GM19438 (cell line): ENCODE results near the gene SERPING1.

Source experiments
- ATAC-seq: cut with Tn5 transposase; IDR thresholded peaks from one replicate; pipeline ENCODE4 v1.9.1; 2021; ENCODE audit warnings: low read depth; ENCODE audit not compliant: unreplicated experiment

The SERPING1 gene

DNA sequence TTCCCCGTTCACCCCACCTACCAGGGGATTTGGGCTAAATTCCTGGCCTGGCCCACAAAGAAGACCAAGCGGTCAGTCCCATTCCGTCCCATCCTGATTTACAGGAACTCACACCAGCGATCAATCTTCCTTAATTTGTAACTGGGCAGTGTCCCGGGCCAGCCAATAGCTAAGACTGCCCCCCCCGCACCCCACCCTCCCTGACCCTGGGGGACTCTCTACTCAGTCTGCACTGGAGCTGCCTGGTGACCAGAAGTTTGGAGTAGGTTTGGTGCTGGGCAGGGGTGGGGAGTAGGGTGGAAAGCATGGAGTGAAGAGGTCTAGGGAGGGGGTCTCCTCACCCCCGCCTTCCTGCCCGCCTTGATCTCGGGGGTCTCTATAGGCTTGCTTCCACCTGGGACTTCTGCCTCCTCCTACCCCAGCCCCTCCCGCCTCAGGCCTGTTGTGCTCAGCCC lies at the start of gene SERPING1:
Gene SERPING1, plus strand, starts transcription at position 225 of the 455 bp plus-strand sequence. CDS start 586 bp downstream, outside the sequence.
- no peak for ATAC-seq

DNA sequence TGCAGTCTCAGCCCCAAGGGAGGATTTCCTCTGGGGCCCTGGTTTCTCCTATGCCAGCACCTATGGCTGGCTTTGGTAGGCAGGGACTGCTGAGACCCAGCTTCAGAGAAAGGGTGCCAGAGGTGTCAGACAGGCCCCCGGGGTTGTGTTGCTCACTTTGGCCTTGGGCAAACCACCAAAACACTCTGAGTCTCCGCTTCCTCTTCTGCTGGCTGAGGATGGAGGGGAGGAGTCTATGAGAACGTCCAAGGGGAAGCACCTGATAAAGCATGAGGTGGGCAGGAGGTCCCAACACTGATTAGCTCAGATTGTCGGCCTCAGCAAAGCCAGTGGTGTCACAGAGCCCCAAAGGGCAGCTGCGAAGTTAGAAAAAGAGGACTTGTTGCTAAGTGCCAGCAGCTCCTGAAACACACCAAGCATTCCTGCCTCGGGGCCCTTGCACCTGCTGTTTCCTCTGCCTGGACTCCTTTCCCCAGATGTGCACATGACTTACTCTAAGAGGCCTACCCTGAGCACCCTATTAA lies 49.6 kb upstream of the SERPING1 start:
- peak; percentile 93 for ATAC-seq

DNA sequence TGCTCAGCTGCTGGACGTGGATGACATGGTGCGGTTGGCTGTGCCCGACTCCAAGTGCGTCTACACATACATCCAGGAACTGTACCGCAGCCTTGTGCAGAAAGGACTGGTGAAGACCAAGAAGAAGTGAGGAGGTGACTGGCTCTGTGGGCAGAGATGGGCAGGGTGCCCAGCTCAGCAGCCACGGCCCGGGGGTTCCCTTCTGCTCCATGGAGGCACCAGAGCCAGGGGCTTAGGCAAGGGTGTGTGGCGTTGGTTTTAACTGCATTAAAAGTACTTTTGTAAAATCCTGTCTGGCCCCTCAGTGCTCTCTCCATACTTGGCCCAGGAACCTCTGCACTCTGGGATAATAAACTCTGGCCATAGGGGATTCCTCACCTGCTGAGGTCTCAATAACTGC lies 47.5 kb upstream of the SERPING1 start:
- no peak for ATAC-seq

DNA sequence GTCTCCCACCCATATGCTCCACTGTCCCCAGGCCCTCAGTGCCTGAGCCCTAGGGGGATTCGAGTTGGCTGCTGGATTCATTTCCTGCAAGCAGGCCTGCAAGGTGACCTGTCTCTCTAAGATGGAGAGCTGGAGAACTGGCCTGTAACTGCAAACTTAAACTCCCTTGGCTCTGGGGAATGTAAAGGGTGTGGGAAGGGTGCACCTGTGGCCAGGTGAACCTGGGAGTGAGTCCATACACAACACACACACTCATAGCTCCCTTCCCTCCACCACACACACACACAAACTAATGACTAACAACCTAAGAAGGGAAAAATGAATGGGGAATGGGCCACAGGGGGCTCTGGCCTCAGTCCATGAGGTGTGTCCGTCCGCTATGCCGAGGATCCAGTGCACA lies 45.5 kb upstream of the SERPING1 start:
- no peak for ATAC-seq

DNA sequence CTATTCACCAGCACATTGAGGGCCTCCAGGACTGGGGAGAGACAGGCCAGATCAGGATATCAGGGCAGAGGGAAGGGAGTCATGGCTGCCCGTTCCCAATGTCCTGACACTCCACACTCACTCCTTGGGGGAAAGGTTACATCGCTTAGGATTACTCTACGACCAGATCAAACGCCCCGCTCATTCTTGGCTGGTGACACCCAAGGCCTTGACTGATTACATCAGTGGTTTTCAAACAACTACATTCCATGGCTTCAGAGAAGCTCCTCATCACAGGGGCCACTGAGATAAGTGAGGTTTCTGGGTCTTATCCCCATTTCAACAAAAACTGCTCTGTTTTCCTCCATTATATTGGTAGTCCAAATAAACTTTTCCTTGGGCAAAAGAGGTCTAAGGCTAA lies 45.0 kb upstream of the SERPING1 start:
- ATAC-seq, result no peak

DNA sequence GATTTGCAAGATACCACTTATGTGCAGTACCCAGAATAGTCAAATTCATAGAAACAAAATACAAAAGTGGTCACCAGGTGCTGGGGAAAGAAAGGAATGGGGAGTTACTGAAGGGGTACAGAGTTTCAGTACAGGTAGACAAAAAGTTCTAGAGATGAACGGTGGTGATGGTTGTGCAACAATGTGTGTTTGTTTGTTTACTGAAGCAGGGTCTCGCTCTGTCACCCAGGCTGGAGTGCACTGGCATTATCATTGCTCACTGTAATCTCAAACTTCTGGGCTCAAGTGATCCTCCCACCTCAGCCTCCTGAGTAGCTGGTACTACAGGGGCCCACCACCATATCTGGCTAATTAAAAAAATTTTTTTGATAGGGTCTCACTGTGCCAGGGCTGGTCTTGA lies 42.1 kb upstream of the SERPING1 start:
- no peak for ATAC-seq

DNA sequence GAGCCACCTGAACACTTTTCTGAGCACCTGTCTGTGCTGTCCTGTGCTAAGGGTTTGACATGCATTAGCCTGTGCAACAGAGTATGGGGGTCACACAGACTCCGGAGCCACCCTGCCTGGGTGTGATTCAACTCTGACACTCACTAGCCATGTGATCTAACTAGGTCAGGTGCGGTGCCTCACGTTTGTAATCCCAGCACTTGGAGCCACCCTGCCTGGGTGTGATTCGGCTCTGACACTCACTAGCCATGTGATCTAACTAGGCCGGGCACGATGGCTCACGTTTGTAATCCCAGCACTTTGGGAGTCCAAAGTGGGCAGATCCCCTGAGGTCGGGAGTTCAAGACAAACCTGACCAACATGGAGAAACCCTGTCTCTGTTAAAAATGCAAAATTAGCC lies 41.4 kb upstream of the SERPING1 start:
- no peak for ATAC-seq

DNA sequence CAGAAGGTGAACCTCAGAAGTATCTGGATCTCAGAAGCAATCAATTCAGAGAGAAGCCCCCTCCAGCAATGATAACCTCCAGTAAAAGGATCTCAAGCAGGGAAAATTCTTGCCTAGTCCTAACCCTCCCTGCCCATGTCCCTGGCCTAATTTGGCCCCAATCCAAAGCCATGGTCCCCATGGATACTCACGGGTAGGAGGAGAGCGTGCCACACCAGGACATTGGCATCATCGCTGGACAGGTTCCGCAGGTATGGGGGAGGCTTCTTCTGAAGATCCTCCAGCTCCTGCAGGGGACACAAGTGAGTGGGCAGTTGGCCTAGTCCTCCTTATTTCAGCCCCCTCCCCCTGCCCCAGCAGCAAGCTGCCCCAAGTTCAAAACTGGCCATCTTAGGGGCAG lies 37.3 kb upstream of the SERPING1 start:
- ATAC-seq, result no peak

DNA sequence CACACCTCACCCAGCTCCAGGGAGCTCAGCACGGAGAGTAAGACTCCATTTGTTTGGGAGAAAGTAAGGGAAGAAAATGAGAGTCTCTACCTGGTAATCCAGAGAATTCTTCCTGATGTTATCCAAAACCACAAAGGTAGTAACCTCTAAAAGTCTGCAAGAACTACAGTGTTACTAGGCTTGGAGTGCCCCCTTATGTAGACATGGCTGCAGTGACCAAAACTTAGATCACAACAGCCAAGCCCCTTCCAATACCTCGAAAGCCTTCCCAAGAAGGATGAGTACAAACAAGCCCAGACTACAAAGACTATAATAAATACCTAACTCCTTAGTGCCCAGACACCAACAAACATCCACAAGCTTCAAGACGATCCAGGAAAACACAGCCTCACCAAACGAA lies 34.9 kb upstream of the SERPING1 start:
- no peak for ATAC-seq

DNA sequence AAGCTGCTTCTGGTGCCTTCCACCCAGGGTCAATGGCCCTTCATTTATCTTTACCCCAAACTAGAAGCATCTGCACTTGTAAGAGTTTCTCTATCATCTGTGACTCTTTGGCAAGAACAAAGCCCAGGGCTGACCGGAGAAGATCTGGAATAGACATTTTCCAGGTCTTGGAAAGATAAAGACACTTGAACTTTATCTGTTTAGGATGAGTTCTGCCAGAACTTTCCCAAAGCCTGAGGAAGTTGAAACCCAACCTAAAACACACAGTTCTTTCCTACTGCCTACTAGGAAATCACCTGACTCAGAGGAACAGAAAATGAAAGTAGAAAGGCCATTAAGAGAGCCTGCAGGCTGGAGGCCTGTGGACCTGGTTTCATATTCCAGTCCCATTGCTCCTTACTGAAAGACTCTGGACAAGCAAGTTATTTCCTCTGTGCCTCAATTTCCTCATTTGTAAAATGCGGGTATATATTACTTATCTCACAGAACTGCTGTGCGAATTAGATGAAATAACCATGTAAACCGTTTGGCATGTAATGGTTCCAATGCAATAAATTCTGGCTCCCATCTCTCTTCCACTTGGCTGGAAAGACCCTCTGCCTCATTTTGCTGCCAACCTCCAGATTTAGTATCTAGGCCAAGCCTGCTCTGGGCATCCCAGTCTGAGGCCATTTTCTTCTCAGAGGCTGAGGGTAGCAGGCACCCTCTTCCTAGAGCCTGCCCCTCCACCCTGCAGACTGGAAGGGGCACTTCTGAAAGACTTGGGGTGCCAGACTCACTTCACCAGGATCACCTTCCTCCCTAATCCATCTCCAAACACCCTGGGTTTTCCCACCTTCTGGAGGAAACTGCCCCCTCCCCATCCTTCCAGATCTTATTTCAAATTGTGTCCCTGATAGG lies 31.2 kb upstream of the SERPING1 start:
- ATAC-seq, result peak; percentile 53

DNA sequence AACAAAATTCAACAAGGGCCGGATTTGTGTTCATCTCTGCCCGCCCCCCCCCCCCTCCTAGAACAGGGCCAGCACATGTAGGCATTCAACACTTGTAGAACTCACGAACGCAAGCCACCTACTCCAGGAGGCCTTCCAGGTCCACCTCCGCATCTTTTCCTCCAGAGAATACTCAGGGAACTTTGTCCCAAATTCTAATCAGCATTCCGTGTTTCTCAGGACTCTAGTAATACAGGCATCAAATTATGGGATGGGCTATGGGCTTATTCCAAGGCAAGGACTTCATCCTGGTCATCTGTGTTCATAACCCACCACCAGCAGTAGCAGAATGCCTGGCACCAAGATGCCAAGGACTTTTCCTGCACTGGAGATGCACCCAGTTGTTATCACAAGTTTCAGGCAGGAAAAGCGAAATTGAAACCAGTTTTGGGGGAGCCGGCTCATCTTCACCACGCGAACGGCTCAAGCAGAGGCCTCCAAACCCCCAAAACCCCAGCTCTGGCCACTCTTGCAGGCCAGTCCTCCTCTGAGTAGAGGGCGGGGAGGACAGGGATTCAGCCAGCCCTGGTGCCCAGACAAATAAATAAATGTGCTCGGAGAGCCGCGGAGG lies 30.5 kb upstream of the SERPING1 start:
- peak; percentile 2 for ATAC-seq

DNA sequence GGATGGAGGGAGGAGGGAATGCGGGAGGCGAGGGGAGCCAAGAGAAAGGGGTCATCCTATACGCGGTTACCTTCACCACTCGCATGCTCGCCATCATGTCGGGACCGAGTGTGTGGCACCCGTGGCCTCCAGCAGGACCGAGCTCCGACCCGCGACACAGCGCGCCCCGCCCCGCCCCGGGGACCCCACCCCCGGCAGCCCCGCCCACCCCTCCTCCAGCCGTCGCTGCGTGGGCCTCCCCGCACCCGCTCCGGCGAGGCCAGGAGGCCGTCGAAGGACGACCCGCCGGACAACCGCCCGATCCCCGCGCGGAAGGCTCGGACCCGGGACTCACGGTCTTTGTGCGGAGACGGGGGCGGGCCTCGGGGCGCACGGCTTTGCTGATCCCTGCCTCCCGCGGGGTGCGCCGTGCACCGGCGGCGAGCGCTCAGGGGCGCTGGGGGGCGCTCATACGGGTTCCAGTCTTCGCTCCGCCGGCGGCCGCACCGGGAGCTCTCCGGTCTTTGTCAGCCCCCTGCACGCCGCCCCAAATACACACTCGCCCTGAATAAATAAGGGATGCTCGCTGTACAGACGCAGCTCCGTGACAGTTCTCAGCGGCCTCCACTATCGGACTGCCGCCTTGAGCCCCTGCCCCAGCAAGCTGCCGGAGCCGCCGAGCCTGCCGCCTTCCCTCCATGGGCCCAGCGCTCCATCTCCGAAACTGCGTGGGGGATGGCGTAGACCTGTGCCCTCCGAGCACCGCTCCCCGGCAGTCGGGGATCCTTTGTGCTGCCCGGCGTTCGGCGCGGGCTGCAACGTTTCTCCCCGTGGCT lies 29.8 kb upstream of the SERPING1 start, which contains the start of gene UBE2L6:
Gene UBE2L6, minus strand, starts transcription at position 158 of the 815 bp plus-strand sequence. Its CDS starts 61 bp downstream, at position 97.
- ATAC-seq, result peak; percentile 52

DNA sequence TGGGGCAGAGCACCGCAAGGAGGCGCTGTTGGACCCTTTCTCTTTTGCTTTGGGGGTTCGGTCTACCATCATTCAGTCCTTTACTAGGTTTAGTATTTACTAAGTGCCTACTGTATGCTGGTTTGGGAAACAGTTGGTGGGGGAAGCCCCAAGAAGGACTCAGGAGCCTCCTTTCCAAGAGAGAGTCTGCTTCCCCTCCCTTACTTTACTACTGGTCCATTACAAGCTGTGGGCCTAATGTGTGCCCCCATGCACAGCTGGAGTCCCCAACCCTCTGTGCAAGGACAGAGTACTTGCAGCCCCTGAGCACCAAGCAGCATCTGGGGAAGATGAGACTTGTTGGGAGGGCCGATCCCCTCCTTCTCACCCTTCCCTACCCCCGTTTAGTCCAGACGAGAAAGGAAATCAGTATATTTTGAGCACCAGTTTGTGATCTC lies 29.1 kb upstream of the SERPING1 start:
- peak; percentile 78 for ATAC-seq

DNA sequence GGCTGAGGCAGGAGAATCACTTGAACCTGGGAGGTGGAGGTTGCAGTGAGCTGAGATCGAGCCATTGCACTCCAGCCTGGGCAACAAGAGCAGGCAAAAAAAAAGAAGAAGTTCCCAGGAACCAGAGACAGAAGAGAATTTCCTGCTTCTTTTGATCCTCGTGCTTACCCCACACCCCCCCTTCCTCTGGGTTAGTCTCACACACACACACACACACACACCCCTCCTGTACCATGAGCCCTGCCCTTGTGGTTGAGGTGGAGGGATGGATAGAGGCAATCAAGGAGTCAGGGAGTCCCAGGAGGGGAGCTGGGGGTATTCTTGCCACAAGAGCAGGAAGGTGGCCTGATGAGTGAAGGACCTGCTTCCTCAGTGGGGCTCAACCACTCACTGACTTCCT lies 25.9 kb upstream of the SERPING1 start:
- ATAC-seq, result no peak

DNA sequence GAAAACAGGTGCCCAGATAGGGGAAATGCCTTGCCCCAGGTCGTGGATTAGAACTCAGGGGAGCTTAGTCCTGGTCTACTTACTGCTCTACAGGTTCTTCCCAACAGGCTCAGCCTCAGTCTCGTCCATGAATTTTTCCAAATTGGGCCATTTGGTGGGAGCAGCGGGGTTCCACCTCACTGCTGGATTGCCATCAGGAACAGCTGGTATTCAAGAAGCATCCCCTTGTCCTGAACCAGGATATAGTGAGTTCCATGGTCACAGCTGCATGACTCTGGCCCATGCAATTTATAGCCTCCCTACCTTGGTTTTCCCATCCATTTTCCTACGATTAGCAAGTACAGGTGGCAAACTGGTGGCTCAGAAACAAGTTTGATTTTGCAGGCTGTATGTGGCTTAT lies 23.4 kb upstream of the SERPING1 start:
- ATAC-seq, result no peak

DNA sequence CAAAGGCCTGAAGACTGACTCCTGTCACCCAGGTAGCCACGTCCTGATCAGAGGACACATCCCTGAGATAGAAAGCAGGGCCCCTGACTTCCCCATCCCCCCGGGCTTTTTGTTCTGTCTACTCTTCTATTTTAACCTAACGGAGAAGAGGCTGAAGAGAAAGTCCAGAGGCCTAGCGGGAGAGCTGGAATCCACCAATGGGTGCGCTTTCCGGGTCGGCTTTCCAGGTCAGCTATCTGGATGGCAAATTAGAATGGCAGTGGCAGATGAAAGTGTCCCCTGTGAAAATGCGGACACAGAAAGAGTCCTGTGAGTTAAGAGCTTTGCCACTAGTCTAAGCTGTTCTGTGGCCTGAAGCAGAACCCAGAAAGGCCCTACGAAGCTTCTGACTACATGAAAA lies 13.1 kb upstream of the SERPING1 start:
- no peak for ATAC-seq

DNA sequence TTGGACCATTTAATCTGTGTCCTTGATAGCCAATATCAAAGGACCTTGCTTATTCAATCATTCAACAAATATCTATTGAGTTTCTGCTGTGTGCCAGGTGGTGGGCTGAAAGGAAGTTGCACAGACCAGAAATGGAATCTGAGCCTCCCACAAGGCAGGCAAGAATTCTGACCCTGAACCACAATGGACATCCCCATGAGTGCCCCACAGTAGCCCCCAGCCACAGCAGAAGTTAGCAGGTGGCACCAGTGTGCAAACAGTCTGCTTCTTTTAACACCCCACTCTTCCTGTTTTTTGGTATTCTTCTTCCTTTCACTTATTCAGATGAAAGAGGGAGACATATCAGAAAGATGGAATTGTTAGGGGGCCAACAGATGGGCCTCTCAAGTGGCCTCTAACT lies 12.2 kb upstream of the SERPING1 start:
- no peak for ATAC-seq

DNA sequence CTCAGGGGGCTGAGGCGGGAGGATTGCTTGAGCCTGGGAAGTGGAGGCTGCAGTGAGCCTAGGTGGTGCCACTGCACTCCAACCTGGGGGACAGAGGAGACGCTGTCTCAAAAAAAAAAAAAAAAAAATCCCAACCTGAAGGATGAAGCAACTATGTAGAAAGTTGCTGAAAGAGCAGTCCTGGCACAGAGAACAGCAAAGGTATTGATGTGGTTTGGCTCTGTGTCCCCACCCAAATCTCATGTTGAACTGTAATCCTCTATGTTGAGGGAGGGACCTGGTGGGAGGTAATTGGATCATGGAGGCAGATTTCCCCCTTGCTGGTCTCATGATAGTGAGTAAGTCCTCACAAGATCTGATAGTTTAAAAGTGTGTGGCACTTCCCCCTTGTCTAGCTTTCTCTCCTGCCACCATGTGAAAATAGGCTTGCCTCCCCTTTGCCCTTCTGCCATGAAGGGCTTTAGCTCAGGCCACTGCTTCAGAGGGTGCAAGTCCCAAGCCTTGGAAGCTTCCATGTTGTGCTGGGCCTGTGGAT lies 10.7 kb upstream of the SERPING1 start:
- no peak for ATAC-seq

DNA sequence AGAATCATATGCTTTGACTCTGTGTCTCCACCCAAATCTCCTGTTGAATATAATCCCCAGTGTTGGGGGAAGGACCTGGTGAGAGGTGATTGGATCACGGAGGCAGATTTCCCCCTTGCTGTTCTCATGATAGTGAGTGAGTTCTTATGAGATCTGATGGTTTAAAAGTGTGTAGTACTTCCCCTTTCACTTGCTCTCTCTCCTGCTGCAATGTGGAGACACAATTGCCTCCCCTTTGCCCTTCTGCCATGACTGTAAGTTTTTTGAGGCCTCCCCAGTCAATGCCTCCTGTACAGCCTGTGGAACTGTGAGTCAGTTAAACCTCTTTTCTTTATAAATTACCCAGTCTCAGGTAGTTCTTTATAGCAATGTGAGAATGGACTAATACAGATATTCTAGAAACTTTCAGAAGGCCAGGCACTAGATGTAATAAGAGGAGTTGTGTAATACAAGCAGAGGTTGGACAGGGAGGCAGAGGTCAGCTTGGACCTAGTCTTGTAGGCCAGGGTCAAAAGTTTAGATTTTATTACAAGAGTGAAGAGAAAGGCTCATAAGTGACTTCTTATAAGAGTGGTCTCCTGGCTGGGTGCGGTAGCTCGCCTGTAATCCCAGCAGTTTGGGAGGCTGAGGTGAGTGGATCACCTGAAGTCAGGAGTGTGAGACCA lies 9.3 kb upstream of the SERPING1 start:
- ATAC-seq, result no peak
